Kidney (tissue), 14 donors: ENCODE results near the gene THAP4. TPM values are rescaled to one million over a fixed set of nuclear protein-coding genes. Genes with fewer than 3 reads are reported as not detected.

Source experiments
- DNase-seq, 5 donors: peaks; one replicate each; pipeline ENCODE4 v3.0.0-alpha.2; 2013 to 2020
- FAIRE-seq: peaks from 2 replicates; lab custom pipeline; 2012; peaks lifted over from hg19 to GRCh38; lab: Jason Lieb, UNC
- H3K27ac ChIP-seq, 2 donors: one replicate each; pipeline ENCODE4 v1.7.0; 2013; ENCODE audit warnings: low read depth in 2 of 2, low read length in 2 of 2, inconsistent platforms in 1 of 2
- H3K27me3 ChIP-seq: one replicate; pipeline ENCODE4 v1.7.1; 2013; ENCODE audit warnings: low read length, inconsistent platforms; ENCODE audit not compliant: control insufficient read depth, insufficient read depth
- H3K36me3 ChIP-seq, 3 donors: one replicate each; pipeline versions ENCODE4 v1.7.0 to v1.7.1; 2013; ENCODE audit warnings: low read length in 3 of 3, control low read depth in 1 of 3, inconsistent platforms in 1 of 3; ENCODE audit not compliant: insufficient read depth in 3 of 3, control insufficient read depth in 2 of 3
- H3K4me1 ChIP-seq, 3 donors: one replicate each; pipeline versions ENCODE4 v1.7.0 to v1.7.1; 2013; ENCODE audit warnings: low read length in 3 of 3, inconsistent platforms in 1 of 3, low read depth in 1 of 3; ENCODE audit not compliant: control insufficient read depth in 2 of 3, insufficient read depth in 2 of 3
- H3K4me3 ChIP-seq, 3 donors: one replicate each; pipeline versions ENCODE4 v1.7.0 to v1.8.1; 2013; ENCODE audit warnings: low read length in 3 of 3, control low read depth in 1 of 3, inconsistent platforms in 1 of 3
- H3K9ac ChIP-seq, 3 donors: one replicate each; pipeline versions ENCODE4 v1.7.0 to v1.7.1; 2013; ENCODE audit warnings: low read length in 3 of 3, control low read depth in 1 of 3, inconsistent platforms in 1 of 3
- H3K9me3 ChIP-seq, 3 donors: one replicate each; pipeline versions ENCODE4 v1.7.0 to v1.7.1; 2013; ENCODE audit warnings: low read length in 3 of 3, control low read depth in 1 of 3, inconsistent platforms in 1 of 3; ENCODE audit not compliant: control insufficient read depth in 2 of 3, insufficient read depth in 1 of 3
- intact Hi-C: fragments of 100-400 bp; cut with DNase I; formaldehyde crosslinking; loops from one replicate; pipeline ENCODE4 v1.11.1; 2022
- polyA plus RNA-seq: library from polyadenylated mRNA; stranded (reverse); fragments of 350-450 nt; fragmentation: Illumina TruSeq; extraction: RNeasy Lipid Tissue Mini Kit (QIAGEN cat#74804); gene quantifications from one replicate; pipeline ENCODE4 v1.2.3, GENCODE V29; 2014; ENCODE audit warnings: low read depth, low replicate concordance; ENCODE audit not compliant: insufficient read depth
- total RNA-seq: library from RNA; stranded (reverse); fragmentation: NEBNext Ultra II Directional; extraction: Animal tissue kit (Norgen Biotek cat#: 25700); gene quantifications from one replicate; pipeline ENCODE4 v1.2.1, GENCODE V29; 2021
- TF ChIP-seq, protein P1 (sequence below): IDR thresholded peaks from 3 replicates; pipeline ENCODE4 v1.5.1; 2012; ENCODE audit warnings: mild to moderate bottlenecking, moderate library complexity, borderline replicate concordance; ENCODE audit not compliant: insufficient read depth; ENCODE audit errors: extremely low read depth
- donor health status: control.
- donor health status: control.
- donor health status: control.
- donor health status: control.
- donor health status: control.
- donor health status: DM: yes; HTN: yes; CAD: no.
- donor health status: Normal renal cell carcinoma (clear cell type).

The THAP4 gene
- total and polyA plus RNA-seq, 2 donors from 2014 or later = 68.0 to 184 TPM

DNA sequence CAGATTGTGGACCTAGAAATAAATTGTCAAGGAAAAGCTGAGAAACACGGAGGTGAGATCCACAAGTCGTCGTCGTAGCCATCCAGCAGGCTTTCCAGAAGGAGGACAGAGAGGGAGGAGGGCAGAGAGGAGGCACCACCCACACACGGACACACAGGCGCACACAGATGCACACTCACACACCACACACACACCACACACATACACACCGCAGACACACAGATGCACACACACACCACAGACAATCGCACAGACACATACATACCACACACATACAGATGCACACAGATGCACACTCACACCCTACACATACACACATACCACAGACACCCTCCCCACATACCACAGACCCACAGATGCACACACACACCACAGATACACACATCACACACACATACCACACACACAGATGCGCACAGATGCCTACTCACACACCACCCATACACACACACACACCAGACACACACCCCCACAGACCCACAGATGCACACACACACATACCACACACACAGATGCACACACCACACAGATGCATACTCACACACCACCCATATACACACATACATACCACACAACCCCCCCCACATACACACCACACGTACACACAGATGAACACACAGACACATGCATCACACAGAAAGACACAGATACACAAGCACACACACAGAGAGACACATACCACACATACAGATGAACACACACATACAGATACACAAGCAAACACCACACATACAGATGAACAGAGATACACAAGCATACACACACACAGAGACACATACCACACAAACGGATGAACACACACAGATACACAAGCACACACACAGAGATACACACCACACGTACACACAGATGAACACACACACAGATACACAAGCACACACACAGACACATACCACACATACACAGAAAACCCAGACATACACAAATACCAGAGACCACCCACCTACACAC is 91.2 kb downstream of the THAP4 start:
- Histone ChIP-seq H3K4me1 (peaks cover 0 to 12% (median 3%) of the 10 kb centered on the region in 3 donors), H3K9me3 (no peaks in the 10 kb centered on the region), H3K4me3 (no peak overlapping the region), H3K36me3 (no peaks in the 10 kb centered on the region), H3K27me3 (peaks cover 2% of the 10 kb centered on the region), H3K27ac (no peak overlapping the region), H3K9ac (no peak overlapping the region)
- FAIRE-seq (no peak), DNase-seq (peak in 1 of 5 donors; percentile 18)
- TF ChIP-seq, protein P1, sequence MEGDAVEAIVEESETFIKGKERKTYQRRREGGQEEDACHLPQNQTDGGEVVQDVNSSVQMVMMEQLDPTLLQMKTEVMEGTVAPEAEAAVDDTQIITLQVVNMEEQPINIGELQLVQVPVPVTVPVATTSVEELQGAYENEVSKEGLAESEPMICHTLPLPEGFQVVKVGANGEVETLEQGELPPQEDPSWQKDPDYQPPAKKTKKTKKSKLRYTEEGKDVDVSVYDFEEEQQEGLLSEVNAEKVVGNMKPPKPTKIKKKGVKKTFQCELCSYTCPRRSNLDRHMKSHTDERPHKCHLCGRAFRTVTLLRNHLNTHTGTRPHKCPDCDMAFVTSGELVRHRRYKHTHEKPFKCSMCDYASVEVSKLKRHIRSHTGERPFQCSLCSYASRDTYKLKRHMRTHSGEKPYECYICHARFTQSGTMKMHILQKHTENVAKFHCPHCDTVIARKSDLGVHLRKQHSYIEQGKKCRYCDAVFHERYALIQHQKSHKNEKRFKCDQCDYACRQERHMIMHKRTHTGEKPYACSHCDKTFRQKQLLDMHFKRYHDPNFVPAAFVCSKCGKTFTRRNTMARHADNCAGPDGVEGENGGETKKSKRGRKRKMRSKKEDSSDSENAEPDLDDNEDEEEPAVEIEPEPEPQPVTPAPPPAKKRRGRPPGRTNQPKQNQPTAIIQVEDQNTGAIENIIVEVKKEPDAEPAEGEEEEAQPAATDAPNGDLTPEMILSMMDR = no peak
- intact Hi-C loops = no loop called here

- DNase-seq (peak in 2 of 5 donors; percentile 37 to 59), FAIRE-seq (no peak)
- Histone ChIP-seq H3K27me3 (peaks cover 2% of the 10 kb centered on the region), H3K4me1 (peaks cover 0 to 12% (median 3%) of the 10 kb centered on the region in 3 donors), H3K36me3 (no peaks in the 10 kb centered on the region), H3K27ac (no peak overlapping the region), H3K4me3 (no peak overlapping the region), H3K9me3 (no peaks in the 10 kb centered on the region), H3K9ac (no peak overlapping the region)
- intact Hi-C loops = no loop called here
- TF ChIP-seq, protein P1 = no peak
Observed at GRCh38 chr2:241545106-241545505, 91.9 kb downstream of the THAP4 start.

DNA sequence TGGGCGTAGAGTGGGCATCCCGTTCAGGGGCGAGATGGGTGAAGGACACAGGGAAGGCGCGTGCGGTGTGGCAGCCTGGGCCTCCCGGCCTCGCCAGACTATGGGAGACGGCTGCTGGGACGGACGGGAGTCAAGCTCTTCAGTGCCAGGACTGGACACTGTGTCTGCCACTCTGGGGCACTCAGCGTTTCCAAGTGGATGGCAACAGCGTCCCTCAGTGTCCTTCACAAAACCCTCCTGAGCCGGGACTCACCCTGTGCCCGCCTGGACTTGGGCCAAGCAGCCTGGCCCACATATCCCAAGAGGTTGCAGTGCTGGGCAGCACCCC is 94.7 kb downstream of the THAP4 start:
- no peaks in the 10 kb centered on the region for H3K36me3 ChIP-seq
- H3K27ac ChIP-seq = no peak overlapping the region
- intact Hi-C loops = no loop called here
- FAIRE-seq (no peak), DNase-seq (peak in 1 of 5 donors; percentile 57)
- H3K27me3 ChIP-seq = peaks cover 2% of the 10 kb centered on the region
- TF ChIP-seq, protein P1 = no peak
- peaks cover 0 to 12% (median 3%) of the 10 kb centered on the region in 3 donors for H3K4me1 ChIP-seq
- H3K9ac ChIP-seq = no peak overlapping the region
- no peak overlapping the region for H3K4me3 ChIP-seq
- H3K9me3 ChIP-seq = no peaks in the 10 kb centered on the region
